Measurements from ENCODE around the gene SPRY1.

Gene SPRY1, protein sequence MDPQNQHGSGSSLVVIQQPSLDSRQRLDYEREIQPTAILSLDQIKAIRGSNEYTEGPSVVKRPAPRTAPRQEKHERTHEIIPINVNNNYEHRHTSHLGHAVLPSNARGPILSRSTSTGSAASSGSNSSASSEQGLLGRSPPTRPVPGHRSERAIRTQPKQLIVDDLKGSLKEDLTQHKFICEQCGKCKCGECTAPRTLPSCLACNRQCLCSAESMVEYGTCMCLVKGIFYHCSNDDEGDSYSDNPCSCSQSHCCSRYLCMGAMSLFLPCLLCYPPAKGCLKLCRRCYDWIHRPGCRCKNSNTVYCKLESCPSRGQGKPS

DNA sequence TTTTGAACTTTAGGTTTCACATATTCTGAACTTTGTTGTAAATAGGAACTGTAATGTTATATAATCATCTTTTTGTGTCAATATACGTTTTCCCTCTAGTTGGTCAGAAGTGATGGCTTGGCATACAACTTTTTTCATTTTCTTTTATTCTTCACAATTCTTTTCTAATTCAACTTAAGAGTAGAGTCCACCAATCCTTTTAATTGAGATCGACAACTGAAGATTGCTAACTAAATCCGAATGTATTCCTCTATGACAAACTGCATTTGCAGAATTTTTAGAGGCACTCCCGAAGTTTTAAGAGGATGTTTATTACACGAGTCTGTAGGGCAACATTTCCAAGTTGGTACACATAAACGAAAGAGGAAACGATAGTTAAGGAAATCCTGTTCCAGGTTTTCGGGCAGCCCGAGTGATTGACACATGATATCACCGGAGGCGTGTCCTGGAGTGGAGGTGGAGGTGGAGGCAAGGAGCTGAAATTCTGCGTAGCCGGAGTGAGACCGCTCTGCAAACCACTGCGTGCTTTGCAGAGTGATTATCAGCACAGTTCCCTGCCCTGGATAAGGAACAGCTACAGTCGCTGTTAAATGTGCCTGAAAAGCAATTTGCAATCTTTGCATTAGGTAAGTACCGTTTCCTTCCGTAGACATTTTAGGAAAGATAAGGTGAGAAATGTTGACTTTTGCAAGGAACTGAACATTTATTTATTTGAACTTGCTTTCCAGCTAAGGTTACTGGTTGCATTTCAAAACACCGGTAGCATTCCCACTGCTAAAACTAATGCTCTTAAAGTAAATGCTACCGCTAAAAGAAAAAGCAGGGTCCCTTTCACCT, at the start of gene SPRY1:
TSS of gene SPRY1 (plus strand) at position 489 of the 837 bp plus-strand sequence. CDS start 4,797 bp downstream, outside the sequence.
- peak; percentile 87 for DNase-seq (ENCODE audit: low read depth)

DNA sequence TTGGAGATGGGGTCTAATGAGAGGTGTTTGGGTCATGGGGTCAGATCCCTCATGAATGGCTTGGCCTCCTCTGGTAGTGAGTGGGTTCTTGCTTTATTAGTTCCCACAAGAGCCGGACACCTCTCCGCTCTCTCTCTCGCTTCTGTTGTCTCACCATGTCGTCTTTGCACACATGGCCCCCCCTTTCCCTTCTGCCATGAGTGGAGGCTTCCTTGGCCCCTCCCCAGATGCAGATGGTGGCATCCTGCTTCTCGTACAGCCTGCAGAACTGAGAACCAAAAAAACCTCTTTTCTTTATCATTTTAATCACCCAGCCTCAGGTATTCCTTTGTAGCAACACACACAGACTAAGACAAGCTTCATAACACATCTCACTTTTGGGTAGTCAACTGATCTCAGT, 49.6 kb upstream of the SPRY1 start:
- DNase-seq (ENCODE audit: low read depth): no peak

DNA sequence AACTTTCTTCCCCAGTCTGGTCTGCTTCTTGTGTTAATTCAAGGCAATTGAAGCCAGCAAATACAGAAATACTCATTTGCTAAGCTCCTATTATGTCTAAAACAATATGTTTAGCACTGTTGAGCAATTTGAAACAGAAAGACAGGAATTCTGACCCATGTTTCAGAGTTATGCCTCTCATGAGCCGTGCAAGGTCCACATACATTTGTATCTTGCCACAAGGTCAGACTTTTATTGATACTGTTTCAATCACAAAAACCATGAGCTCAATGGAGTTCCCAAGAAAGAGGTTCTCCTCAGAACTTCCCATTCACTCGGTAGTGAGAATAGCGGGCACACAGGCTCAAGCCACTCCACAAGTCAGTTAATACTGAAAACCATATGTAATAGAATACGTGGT, 47.6 kb upstream of the SPRY1 start:
- DNase-seq (ENCODE audit: low read depth): no peak

DNA sequence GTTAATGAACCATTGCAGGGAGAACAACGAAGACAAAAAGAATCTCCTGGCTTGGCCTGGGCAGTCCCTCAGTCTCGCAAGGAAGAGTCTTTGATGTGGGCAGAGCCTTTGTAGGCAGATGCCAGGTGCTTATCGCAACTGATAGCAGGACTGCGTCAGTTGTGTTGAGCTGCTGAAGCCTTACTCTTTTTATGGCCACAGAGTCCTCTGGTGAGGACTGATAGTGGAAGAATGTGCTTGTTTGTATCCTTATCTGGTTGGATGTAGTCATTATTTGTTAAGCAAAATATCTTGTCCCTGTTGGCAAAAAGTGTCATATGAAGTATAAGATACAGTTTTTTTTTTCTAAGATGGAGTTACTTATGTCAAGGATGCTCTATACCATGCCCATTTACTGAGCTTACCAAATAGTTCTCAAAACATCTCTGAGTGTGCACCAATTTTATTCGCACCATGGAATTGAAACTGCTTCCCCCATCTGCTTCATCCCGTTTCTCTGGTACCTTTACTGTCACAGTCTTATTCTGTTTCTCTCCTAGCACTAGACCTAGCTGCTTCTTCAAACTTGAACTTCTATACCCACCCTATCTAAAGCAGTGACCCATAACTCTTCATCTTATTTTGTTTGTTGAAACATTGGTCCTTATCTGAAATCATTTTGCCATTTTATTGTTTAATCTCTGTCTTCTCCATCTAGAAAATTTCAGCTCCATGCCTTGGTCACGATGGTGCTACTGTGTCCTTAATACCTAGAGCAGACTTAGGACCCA, 47.0 kb upstream of the SPRY1 start:
- DNase-seq (ENCODE audit: low read depth): no peak

DNA sequence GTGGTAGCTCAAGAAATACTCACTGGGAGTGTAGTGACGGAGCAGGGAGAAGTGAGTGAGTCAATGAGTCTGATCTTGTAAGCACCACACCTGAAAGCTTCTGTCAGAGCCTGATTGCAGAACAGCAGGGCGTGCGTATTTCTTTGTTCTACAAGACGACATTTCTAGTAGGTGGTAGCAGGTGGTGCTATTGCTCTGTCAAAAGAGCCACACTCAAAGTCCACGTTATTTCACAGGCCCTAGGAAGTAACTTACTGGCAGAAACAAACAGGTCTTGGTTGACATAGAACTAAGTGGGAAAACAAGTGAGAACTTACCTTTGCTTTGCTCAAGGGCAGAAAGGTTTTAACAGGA, 46.4 kb upstream of the SPRY1 start:
- no peak for DNase-seq (ENCODE audit: low read depth)

DNA sequence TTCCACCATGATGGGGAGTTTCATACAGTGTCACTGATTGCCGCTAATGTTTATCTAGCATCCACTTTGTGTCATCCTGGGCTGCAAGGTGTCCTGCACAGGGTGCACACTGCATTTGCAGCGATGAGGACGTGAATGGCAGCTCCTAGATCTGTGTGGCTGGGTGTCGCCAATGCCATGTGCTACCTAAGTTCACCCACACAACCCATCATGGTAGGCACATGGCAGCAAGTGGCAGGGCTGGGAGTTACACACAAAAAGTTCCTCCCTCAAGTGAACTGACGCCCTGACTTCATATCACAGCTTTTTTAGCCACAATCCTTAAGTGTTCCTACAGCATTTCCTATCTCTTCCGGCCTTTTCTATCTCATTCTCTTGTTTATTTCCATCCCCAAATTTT, 45.9 kb upstream of the SPRY1 start:
- no peak for DNase-seq (ENCODE audit: low read depth)

DNA sequence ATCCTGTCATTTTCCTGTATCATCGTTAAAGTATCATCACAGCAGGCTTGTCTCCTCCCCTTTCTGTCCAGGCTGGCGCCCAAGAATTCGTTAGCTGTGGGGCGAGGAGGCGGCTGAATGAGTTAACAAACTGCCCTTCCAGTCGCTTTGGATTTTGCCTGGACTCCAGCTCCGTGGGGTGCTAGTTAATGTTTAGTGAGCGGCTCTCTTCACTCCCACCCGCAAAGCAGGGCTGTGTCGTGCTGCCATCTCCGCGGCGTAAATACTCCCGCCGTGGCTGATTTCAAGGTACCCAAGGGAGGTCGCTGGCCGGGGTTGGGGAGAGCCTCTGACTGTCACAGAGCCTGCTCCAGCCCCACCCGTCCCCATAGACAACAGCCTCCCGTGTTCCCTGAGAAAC, 44.9 kb upstream of the SPRY1 start:
- DNase-seq (ENCODE audit: low read depth): no peak

DNA sequence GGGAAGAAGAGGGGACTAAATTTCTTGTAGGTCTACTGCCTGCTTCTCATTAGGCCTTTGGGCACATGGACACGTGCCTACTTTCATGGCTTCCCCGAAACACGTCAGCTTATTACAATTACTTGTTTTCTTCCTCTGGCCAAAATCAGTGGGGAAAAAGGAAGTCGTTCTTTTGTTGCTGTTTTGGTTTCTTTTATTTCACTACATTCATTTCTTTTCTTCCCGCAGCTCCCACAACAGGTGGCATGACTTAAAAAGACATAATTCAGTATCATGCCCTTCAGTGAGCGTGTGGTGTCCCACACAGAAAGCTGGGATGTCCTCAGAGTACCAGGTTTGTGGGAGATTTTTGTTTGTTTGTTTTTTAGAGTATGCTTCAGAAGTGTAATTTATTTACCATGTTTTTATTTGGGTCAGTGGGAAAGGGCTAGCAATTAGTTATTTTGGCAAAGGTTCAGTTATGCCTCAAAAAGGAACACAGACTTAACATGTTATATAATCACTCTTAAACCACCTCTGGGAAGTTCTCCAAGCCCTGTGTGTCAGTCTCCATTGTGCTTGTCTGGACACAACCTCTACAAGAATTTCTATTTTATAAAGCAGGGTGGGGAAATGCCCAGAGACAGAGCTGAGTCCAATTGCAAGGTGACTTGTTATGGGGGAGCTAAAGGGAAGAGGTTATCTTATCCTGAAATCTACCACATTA, 44.2 kb upstream of the SPRY1 start:
- no peak for DNase-seq (ENCODE audit: low read depth)

DNA sequence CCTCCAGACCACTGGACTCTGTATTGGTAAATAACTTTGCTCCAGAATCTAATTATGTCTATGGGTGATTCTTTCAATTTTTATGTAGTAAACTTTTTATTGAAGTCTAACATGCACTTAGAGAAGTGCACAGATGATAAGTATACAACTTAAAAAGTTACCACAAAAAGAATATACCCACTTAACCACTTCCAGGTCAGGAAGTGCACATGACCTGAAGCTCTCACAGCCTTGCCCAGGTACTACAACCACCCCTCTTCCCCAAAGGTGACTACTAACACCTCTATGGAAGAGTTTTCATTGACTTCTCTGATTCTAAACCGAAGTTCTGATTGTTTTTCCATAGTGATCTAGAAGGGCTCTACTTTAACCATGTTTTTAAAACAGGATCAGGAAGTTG, 43.6 kb upstream of the SPRY1 start:
- no peak for DNase-seq (ENCODE audit: low read depth)

DNA sequence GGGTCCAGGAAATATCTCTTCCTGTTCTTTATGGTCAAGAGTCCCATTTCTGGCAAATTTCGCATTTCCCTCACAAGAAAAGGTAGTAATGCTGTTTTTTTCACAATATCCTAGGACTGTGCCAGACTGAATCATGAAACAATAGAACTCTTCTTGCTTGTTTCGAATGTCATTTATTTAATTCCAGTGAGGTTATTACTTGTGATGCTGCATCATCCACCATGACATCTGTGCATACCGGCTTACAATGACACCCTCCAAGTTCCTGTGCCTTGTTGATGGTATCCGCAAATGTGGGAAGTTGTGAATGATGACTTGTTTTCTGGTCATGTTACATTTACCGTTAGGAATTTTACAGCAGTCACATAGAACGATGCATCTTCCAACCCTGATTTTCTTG, 42.9 kb upstream of the SPRY1 start:
- DNase-seq (ENCODE audit: low read depth): no peak

DNA sequence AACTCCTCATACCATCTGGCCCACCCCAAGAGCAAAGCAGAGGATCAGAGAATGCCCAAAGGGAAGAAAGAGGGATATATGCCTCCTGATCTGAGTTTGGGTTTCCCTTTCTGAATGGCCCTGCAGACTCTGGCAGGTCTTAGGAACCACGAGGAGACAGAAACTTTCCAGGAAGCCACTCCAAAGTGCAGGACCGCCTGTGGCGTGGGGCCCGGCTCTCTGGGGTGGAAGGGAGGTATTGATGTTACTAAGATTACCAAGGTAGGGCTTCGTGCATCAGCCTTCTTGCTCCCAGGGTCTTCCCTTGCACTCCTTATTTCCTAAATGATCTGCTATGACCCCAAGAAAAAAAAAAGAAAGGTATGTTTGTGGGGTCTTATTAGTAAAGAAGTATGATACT, 41.9 kb upstream of the SPRY1 start:
- DNase-seq (ENCODE audit: low read depth): no peak

DNA sequence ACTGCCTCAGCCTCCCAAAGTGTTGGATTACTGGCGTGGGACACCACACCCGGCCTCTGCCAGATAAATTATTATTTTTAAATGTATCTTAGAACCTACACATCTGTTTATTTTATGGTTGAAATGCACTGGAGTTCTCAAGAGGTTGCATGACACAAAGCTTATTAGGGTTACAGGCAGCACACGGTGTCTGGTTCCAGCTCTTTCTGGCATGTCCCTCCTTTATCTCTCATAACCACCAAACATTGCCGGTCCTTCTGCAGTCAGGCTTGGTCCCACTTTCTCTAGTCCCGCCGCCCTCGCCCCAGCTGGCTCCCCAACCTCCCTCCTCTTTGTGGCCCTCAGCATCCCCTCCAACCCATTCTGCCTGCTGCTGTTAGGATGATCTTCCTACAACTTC, 39.7 kb upstream of the SPRY1 start:
- DNase-seq (ENCODE audit: low read depth): no peak

DNA sequence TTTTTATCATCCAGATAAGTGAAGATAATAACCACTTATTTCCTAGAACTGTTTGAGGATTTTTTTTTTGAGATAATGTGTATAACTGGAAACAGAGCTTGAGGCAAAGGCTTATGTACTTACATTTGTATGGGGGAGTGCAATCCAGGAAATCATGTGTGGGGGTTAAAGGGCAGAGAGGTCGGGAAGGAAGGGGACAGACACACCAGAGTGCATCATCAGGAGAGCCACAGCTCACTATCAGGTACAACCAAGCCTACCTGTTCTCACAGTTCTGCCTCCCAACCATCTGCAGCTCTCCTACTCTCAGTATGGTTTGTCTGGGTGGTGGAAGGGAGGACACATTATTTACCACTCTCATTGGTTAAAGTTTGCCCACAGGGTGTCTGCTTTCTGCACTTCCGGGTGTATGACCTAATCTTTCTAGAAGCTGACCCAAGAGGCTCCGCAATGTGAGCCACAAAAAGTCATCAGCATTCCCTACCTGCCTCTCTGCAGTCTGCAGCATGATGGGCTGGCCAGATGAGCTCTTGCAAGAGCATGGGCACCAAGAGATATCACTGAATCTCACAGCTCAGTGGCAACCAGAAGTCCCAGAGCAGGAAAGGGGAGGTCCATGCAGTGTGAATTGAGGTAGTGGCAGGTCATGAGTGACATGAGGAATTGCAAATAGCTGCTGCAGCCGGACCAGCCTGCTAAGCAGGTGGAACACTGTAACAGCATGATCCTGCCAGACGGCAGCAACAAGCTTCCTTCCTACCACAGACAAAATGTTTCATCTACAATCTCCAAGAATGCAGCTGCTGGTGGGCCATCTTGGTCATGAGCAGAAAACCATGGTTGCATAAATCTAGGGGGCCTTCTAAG, 36.9 kb upstream of the SPRY1 start:
- no peak for DNase-seq (ENCODE audit: low read depth)

DNA sequence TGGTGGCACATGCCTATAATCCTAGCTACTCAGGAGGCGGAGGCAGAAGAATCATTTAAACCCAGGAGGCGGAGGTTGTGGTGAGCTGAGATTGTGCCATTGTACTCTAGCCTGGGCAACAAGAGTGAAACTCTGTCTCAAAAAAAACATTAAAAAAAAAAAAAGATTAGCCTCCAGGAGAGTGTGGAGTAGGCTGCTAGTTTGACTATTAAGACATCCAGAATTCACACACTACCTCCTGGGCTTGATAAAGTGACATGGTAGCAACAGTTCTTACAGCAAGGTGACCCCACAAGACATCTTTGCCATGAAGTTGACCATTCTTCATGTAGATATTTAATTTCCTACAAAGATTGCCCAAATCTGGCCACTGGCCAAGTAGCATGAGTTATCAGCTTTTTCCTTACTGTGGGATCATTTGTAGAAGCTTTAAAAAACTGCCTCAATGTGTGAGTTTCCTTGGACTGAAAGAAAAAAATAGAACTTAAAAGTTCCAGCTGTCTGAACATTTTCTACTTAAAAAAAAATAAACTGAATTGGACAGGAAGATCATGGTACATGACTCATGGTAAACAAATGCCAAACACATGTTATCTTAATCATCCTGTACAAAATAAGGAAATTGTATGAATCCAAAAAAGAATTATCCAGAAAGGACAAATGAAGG, 35.3 kb upstream of the SPRY1 start:
- DNase-seq (ENCODE audit: low read depth): peak; percentile 76

DNA sequence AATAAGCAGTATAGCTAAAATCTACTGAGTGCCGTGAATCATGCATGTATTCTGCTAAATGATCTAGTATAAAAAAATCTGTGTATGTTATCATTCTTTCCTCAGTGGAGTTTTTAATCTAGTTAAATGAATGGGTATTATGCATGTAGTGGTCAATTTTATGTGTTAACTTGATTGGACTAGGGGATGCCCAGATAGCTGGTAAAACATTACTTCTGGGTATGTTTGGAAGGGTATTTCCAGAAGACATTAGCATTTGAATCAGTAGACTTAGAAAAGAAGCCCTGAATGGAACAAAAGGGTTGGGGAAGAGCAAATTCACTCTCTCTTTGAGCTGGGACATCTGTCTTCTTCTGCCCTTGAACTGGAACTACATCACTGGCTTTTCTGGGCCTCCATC, 34.5 kb upstream of the SPRY1 start:
- DNase-seq (ENCODE audit: low read depth): no peak

DNA sequence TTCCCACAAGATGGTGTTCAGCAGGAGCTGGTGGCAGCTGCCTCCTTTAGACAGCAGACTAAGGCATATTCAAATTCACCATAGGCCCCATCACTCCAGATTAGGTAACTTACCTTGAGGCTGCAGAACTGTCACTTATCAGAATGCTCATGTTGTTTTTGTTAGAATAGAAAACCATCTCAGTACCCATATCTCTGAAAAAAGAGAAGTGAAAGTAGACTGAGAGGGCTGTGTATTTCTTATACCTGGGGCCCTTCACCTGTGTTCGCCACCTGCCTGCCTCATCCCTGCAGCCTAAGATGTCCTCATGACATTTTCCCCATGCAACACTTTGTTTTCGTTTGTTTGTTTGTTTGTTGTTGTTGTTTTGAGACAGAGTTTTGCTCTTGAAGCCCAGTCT, 32.9 kb upstream of the SPRY1 start:
- DNase-seq (ENCODE audit: low read depth): no peak

DNA sequence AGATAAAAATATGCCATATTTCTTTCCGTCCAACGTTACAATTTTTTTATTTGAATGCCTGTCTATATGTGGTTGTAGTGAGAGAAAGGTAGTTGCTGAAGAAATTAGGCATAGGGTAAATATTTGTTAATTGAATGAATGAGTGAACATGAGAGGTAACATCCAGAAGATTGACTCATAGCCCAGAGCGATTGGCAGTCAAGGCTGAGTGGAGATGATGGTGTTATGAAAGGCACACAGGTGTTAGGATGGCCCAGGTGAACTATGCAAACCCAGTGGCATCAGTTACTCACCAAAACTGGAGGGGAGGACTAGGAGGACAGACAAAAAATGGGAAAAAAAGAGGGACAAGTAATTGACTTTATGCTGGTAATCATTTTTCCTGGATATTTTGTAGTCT, 31.7 kb upstream of the SPRY1 start:
- DNase-seq (ENCODE audit: low read depth): no peak

DNA sequence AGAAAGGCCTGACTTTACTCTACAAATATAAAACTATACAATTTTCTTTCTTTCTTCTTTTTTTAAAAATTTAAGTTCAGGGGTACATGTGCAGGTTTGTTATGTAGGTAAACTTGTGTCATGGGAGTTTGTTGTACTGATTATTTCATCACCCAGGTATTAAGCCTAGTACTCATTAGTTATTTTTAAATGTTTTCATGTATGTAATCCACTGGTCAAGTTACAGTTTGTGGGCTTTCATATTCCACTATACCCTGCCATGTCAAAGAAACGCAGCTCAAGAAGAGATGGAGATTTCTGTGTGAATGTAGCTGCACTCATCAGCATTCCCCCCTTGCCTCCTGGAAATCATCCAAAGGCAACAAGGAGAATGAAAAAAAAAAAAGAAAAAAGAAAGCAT, 31.2 kb upstream of the SPRY1 start:
- no peak for DNase-seq (ENCODE audit: low read depth)

DNA sequence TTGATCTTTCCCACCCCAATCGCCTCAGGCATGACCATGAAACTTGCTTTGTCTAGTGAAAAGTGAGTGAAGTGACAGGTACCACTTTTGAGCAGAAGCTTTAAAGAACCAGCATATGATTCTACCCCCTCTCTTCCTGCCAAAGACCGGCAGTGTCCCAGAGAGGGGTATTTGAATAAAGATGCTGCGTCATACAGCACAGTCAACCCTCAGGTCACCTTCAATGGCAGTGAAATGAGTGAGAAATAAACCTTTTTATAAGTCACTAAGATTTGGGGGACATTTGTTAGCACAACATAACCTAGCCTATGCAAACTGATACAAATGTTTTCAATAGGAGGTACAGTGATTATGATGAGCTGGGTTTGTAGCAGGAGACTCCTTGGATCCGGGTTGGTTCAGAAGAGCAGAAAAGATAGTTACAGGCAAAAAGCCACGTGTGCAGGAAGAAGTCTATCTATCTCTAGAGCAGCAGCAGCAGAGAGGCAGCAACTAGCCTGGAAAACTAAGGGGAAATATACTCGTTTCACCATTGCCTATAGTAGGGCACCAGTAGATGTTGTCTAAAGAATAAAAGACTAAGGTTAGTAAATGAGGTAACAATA, 30.3 kb upstream of the SPRY1 start:
- DNase-seq (ENCODE audit: low read depth): no peak

DNA sequence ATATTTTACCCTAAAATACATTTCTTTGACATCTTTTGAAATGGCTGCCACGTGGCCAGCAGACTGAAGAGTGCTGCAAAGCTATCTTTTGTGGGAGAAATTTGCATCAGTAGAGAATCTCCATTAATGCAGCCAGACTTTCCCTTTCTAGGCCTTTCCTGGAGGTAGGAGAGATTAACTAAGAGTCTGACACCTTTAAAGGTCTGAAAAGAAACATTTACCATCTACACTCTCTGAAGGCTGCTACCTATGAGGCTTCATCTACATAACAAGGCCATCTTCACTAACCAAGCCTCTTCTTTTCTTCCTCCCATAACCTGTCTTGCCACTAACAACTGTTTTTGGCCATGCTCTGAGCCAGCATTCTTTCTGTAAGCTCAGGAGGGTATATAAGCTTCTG, 17.8 kb upstream of the SPRY1 start:
- DNase-seq (ENCODE audit: low read depth): no peak
